ENCODE data around the gene LPCAT1.

Gene LPCAT1

DNA sequence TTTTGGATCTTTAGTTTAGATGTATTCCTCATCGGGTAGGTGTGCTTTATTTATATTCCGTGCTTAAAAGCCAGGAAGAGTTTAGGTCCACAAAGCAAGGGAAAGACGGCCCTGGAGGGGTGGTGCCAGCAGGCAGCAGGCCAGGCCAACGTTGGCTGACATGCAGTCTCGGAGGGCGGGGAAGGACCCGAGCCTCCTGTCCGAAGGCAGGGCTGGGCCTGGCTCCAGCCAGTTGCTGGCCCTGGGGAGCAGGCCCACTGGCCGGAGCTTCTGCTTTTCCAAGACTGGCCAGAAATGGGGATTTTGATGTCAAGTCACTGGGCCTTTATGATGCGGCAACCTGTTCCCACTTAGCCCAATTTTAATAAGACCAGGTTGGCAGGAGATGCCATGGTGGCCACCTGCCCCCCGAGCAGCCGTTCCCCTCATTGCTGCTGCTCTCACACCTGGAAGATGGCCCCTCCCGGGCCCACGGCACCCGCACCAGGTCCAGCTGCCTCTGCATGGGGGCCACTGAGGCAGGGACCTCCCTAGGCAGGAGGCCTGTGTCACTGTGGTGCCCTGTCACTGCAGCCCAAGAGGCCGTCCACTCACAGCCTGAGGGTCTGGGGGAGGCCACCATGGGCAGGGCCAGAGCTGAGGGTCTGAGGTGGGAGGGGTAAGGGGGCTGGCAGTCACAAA lies 23.2 kb downstream of the LPCAT1 start:
- TF ChIP-seq, protein P1, sequence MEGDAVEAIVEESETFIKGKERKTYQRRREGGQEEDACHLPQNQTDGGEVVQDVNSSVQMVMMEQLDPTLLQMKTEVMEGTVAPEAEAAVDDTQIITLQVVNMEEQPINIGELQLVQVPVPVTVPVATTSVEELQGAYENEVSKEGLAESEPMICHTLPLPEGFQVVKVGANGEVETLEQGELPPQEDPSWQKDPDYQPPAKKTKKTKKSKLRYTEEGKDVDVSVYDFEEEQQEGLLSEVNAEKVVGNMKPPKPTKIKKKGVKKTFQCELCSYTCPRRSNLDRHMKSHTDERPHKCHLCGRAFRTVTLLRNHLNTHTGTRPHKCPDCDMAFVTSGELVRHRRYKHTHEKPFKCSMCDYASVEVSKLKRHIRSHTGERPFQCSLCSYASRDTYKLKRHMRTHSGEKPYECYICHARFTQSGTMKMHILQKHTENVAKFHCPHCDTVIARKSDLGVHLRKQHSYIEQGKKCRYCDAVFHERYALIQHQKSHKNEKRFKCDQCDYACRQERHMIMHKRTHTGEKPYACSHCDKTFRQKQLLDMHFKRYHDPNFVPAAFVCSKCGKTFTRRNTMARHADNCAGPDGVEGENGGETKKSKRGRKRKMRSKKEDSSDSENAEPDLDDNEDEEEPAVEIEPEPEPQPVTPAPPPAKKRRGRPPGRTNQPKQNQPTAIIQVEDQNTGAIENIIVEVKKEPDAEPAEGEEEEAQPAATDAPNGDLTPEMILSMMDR (conservative IDR thresholded peaks at IDR 0.05; ENCODE audit: low read depth), result no peak
- H3K27ac ChIP-seq, result peak overlapping the region; percentile 36
- ChIA-PET CTCF (no interaction called here), POLR2A (ENCODE audit: low non-redundant PET) (no interaction called here)
- no peak for DNase-seq (ENCODE audit: low spot score)

DNA sequence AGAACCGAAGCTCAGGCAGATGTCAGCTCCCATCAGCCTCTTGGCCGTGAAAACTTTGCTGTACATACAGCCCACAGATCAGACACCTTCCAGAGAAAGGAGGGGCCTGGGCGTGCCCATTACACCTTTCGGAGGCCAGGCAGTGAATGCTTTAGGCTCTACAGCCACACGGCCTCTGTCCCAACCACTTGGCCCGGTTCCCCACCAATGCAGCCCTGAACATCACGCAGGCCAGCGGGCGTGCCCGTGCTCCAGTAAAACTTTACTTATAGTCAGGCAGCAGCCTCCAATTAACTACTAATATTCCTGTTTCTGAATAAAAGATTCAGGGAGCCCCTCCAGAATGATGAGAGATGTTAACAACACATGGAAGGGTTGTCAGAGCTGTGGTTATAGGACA lies 23.9 kb downstream of the LPCAT1 start:
- TF ChIP-seq, protein P1 (conservative IDR thresholded peaks at IDR 0.05; ENCODE audit: low read depth), result no peak
- POLR2A ChIA-PET (ENCODE audit: low non-redundant PET), result no interaction called here
- DNase-seq (ENCODE audit: low spot score), result no peak
- H3K27ac ChIP-seq, result peak overlapping the region; percentile 28
- CTCF ChIA-PET, result no interaction called here

DNA sequence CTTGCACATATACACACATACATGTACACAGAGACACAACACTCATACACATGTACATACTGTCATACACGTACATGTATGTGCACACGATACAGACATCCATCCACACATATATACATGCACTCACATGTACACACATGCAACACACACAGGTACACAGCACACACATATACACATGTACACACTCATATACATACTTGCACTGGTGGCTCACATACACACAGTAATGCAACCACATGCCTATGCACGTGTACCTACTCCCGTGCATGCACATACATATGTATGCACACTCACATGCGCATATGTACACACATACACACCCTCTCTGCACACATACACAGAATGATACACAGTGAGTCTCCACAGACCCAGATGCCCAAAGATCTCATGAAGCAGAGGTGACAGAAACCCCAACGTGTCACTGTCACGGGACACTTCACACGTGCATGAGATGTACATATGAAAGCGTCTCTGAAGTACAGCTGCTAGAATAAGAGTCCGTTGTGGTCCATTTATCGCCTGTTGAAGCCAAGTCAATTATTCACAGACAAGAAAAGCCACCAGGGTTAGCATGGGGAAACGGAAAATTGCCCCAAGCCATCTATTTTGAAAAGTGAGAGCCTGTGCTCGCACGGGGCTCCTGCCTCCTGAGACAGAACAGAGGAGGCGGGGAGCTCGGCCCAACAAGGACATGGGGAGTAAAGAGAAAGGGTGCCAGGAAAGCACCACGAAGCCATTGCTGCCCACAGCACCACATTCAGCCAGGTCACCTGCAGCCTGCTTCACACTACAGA lies 24.9 kb downstream of the LPCAT1 start:
- ChIA-PET CTCF (no interaction called here), POLR2A (ENCODE audit: low non-redundant PET) (no interaction called here)
- H3K27ac ChIP-seq, result peak overlapping the region; percentile 28
- TF ChIP-seq, protein P1 (conservative IDR thresholded peaks at IDR 0.05; ENCODE audit: low read depth), result no peak
- DNase-seq (ENCODE audit: low spot score), result no peak

DNA sequence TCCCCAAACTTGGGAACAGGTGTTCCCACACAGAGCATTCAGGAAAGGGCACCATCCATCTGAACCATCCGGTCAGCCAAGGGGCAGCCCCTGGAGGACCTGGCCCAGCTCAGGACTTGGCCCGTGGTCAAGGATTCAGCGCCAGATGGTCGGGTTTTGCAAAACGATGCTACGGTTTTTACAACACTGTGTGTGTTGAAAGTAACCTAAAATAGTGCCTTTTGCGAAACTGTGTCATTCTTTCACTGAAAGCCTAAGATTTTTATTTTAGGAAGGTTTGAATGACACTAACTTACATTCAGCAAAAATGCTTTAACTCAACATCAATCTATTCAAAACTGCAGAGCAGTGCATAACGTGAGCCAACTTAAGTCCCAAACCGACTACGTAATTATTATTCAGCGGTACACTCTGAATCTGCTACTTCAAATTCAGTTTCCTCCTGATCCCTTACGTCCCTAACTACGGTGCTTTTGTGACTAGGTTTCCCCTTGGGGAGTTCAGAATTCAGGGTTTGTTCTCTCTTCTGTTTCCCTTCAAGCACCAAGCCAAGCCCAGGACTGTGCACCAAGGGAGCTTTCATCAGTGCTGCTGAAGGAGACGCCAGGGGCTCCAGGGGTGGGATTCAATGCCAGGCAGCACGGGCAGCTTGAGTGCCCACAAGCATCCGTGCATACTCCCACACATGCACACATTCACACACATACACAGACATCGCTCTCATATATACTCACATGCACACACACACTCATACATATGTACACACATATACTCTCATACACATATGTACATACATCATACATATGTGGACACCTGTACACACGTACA lies 25.8 kb downstream of the LPCAT1 start:
- TF ChIP-seq, protein P1 (conservative IDR thresholded peaks at IDR 0.05; ENCODE audit: low read depth), result no peak
- ChIA-PET POLR2A (ENCODE audit: low non-redundant PET) (no interaction called here), CTCF (interaction anchor here (0.8 kb wide), 1 partner anchor 19 kb away, joined by 3 read pairs; no protein-coding TSS in a partner anchor)
- H3K27ac ChIP-seq, result peak overlapping the region; percentile 14
- DNase-seq (ENCODE audit: low spot score), result no peak

DNA sequence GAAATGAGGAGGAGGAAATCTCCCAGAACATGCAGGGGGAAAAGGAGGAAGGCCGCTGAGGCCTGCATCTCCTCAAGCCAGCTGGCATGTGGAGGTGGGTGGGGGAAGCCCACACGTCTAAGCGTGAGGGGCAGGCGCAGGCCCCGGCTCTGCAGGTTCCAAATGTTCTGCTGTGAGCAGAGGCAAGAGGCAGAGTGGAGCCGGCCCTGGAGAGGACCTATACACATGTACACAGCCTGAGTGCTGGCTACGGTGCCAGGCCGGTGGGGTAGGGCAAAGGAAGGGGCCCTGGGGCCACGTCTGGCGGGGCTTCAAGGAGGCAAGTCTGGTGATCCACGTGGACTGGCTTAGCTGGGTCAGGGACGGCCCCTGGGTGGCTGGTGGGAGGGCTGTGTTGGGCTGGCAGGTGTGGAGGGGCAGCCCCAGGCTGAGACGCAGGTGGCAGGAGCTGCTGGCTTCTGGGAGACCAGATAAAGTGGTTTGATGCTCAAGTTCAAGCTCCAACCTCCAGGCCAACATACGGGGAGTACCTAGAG lies 26.4 kb downstream of the LPCAT1 start:
- ChIA-PET POLR2A (ENCODE audit: low non-redundant PET) (no interaction called here), CTCF (interaction anchor here (0.8 kb wide), 1 partner anchor 18 kb away, joined by 3 read pairs; no protein-coding TSS in a partner anchor)
- DNase-seq (ENCODE audit: low spot score), result no peak
- peak overlapping the region; percentile 14 for H3K27ac ChIP-seq
- TF ChIP-seq, protein P1 (conservative IDR thresholded peaks at IDR 0.05; ENCODE audit: low read depth), result no peak

DNA sequence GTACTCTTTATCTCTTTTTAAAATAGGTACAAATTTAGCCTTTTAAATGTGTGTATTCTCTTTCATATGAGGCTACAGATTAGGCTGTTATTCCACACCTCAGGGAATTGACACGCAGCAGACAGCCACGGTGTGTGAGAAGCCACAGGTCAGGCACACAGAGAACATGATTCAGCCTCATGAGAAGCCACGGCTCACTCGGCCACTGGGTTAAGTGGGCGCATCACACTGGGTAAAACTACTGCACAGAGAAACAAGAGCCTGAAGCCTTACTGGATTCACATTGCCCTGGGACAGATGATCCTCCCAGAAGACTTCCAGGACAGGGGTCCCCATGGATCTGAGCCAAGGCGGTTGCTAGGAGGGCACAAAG lies 28.2 kb downstream of the LPCAT1 start:
- peak overlapping the region; percentile 9; the same call in 1 of the 2 replicates for H3K27ac ChIP-seq
- TF ChIP-seq, protein P1 (conservative IDR thresholded peaks at IDR 0.05; ENCODE audit: low read depth), result no peak
- POLR2A ChIA-PET (ENCODE audit: low non-redundant PET), result no interaction called here
- no peak for DNase-seq (ENCODE audit: low spot score)
- CTCF ChIA-PET, result no interaction called here

Measured in RWPE1 (cell line).